Endometrium (tissue), 2 donors: Measurements from ENCODE around the gene COBL.

Experiments
- FAIRE-seq: peaks from 2 replicates; lab custom pipeline; 2012; peaks lifted over from hg19 to GRCh38; lab: Jason Lieb, UNC
- donor health status: control.
- donor health status: control.

The COBL gene

DNA sequence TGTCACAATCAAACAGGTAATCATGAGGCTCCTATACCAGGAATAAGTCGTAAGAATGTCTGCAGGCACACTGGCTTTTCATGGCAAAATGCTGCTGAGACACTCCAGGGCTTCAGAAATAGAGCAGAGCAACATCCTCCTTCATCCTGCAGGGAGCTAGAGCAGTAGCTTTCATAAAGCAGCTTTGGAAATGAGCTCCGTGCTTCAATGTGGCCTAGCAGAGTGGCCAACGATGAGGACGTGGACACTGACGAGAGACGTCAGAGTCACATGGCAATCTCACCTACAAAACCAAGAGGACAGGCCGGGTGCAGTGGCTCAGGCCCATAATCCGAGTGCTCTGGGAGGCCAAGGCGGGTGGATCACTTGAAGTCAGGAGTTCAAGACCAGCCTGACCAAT is 9.8 kb downstream of the COBL start:
- no peak for FAIRE-seq

GRCh38 chr7:51304729-51305128 is 11.9 kb downstream of the COBL start:
- no peak for FAIRE-seq

GRCh38 chr7:51303142-51303525 is 13.5 kb downstream of the COBL start:
- no peak for FAIRE-seq

DNA sequence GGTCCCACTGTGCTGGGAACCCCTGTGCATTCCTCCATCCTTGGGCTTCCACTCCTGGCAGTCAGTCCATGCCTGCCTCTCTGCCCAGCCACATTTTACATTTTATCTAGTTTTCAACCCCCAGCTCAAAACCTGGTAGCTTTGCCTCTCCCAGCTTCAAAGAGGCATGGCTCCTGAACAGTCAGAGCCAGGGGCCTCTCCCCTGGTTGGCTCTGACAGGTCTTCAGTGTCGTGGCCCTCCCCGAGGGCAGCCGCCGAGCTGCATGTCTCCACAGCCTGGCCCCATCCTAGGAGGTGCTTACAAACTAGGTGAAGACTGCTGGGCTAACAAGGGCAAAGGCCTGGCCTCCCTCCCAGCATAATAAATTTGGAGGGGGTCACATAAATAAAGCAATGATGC is 14.8 kb downstream of the COBL start:
- no peak for FAIRE-seq

DNA sequence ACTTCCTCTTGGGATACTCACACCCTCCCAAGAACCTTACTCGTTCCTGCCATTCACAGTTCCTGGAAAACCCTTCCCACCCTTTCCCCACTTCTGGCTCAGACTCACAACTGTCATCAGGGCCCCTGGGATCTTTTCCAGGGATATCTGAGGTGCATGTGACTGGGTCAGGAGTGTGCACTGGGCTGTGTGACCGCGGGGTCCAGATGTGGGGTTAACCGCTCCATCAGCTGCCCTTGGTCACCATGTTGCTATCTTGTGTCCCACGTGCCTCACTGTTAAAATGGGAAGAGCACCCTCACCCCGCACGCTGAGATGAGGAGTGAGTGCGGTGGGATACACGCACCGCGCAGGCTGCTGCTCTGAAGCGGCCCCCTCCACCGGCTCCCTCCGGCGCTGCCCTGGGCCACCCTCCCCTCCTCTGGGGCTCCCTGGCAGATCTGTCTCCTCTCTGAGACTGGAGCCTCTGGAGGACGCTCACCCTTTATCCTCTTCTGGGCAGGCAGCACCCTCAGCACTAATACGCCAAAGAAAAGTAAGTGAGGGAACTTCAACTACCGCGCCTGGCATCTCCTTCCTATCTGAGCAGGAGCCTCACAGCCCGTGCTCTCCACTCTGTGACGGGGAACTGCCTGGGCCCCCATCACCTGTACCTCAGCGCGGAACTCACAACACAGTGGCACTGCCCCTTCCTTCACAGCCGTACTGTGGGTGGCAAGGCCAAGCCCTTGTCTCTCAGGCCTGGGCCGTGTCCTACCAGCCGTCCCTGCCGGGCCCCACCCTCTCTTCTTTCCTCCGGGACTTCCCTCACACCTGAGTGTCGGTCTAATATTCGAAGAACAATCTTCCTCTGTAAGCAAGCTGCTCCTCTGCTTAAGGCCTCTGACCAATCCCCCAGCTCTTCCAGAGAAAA is 15.6 kb downstream of the COBL start:
- no peak for FAIRE-seq

- FAIRE-seq = no peak
These were observed 17.0 kb downstream of the COBL start for GRCh38 chr7:51299391-51300133.

DNA sequence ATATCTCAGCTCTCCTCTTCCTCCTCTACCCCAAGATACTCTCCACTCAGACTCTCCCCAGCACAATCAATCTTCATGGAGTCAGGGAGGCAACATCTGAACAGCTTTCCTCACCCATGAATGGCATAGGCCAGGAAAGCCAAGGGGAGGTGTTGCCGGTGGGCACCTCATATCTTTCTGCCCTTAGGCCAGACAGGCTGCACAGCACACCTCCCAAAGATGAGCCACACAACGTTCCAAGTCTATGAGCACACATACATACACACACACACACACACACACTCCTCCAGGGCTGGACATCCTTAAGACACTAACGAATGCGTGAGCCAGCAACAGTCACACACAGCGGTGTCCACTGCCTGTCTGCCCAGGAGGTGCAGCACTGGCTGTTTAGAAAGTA is 17.7 kb downstream of the COBL start:
- no peak for FAIRE-seq

GRCh38 chr7:51297986-51298385 is 18.6 kb downstream of the COBL start:
- FAIRE-seq = no peak

GRCh38 chr7:51295440-51296245 is 21.0 kb downstream of the COBL start:
- FAIRE-seq = no peak

DNA sequence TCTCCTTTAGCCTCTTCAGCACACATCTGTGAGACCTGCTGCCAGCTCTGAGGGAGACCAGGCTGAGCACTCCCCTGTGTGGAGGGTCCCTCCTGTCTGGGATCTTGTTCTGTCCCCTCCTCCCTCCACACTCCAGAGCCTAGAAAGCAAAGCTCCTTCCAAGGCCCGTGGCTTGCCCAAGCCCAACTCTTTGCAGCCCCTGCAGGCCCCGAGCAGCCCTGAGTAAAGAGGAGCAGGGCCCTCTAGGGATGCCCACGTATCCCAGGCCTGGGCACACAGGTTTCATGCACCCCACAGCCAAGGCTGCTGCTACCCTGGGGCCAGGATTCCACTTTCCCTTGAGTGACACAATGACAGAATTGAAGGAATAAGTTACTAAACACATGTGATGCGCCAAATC is 24.0 kb downstream of the COBL start:
- FAIRE-seq = no peak

DNA sequence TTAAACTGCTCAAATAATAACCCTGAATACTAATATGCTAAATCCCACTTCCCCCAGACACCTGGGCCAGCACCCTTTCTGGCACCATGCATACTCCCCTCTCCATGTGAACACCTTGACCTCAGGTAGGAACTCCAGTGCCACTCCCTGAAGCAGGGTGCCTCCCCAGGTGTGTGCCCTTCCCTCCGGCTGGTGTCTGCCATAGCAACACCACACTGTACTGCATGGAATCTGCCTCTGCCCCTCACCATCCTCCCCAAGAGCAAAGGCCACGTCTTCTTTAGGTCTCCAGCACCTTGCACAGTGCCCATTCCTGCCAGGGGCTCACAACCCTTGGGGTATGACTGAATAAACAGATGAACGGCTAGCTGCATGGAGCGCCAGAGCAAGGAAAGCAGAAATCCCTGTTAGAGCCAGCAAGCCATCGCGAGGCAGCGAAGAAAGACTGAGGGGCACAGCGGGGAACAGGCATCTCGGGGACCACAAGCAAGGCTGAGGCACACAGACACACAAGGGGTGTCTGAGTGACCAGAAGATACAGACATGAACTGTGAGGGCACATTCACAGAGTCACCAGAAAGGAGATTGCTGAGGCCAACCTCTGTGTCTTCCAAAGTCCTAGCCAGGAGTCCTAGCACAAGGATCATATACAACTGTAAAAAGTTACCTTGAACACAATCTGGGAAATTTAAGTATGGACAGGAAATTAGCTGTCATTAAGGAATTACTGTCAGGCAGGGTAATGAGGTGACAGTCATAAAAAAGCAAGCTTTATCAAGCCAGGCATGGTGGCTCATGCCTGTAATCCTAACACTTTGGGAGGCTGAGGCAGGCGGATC is 25.7 kb downstream of the COBL start:
- no peak for FAIRE-seq

- FAIRE-seq = no peak
These were observed 26.3 kb downstream of the COBL start for GRCh38 chr7:51290304-51290637.

DNA sequence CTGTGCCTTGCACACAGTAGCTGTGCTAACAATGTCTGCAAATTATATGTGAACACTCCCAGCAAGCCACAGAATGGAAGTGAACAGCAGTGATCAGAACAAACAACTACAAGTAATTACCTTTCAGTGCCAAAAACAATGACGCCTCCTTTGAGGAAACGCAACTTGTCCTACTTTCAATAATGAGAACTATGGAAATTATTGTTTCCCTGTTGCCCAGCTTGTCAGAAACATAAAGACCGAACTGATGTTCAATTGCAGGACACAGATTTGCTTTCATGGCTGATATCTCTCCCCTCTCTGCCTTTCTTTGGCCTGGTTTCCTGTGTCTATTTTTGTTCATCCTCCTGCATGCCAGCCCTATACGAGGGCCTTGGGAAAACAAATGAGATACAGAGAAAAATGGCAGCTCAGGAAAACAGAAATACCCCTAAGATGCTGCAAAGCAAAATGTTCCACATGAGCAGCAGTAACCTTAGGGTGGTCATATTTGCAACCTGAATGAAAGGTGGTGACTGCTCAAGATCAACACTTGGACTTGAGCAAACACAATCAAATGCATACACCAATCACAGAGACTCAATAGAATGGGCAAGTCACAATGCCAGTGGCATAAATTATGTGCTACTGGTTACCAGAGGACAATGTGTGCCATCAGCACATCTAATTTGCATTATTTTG is 26.8 kb downstream of the COBL start:
- FAIRE-seq = no peak

- FAIRE-seq = no peak
These were observed 27.6 kb downstream of the COBL start for GRCh38 chr7:51288896-51289622.

DNA sequence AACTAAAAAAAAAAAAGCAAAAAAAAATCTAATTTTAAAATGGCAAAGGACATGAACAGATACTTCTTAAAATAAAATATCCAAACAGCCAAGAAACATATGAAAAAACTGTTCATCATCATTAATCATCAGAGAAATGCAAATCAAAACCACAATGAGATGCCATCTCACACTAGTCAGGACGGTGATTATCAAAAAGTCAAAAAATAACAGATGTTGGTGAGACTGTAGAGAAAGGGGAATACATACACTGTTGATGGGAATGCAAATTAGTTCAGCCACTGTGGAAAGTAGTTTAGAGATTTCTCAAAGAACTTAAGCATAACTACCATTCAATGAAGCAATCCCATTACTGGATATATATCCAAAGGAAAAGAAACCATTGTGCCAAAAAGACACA is 30.2 kb downstream of the COBL start:
- FAIRE-seq = no peak

- no peak for FAIRE-seq
These were observed 36.5 kb downstream of the COBL start for GRCh38 chr7:51280156-51280555.

GRCh38 chr7:51279391-51280023 is 37.1 kb downstream of the COBL start:
- FAIRE-seq = no peak

- FAIRE-seq = no peak
These were observed 37.8 kb downstream of the COBL start for GRCh38 chr7:51278797-51279196.

- FAIRE-seq = no peak
These were observed 39.6 kb downstream of the COBL start for GRCh38 chr7:51276967-51277366.

DNA sequence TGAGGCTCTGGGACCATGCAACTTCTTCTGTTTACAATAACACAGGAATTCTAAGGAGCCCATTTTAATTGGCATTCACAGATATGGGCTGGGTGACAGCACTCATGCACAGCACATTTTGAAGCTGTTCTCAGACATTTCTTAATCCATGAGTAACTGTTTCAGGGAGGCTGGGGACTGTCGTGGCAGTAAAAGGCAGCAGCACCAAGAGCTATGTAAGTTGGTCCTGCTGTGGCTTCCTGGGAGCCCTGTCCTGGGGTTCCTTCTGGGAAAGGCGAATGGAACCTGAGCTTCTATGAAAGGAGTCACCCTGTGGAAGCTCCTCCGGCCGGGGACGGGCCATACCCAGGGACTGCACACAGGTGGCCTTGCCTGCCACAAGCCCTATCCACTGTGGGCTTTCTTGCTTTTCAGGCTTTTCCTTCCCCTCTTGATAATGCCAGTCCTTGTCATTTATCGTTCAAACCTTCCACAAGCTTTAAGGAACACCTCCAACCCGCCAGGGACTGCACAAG is 40.5 kb downstream of the COBL start:
- FAIRE-seq = no peak
